MG63 (cell line): ENCODE results near the gene LEKR1. TPM values are rescaled to one million over a fixed set of nuclear protein-coding genes. Genes with fewer than 3 reads are reported as not detected.
"Not testable (repeated sequence)": the region's sequence is repeated elsewhere in the genome, so short reads cannot be mapped to it uniquely, and the experiment has no call there.

Source experiments
- DNase-seq: peaks from one replicate; pipeline ENCODE4 v3.0.0-alpha.2; 2020
- H3K27me3 ChIP-seq: fragments of 250-450 bp; sonication (Bioruptor Pico); 2 replicates; pipeline ENCODE4 v1.5.1; 2020; ENCODE audit warnings: mild to moderate bottlenecking, moderate library complexity
- H3K36me3 ChIP-seq: fragments of 250-450 bp; sonication (Bioruptor Pico); 2 replicates; pipeline ENCODE4 v1.5.1; 2020; ENCODE audit warnings: mild to moderate bottlenecking, moderate library complexity
- H3K4me3 ChIP-seq: fragments of 250-450 bp; sonication (Bioruptor Pico); 2 replicates; pipeline ENCODE4 v1.5.1; 2020; ENCODE audit warnings: mild to moderate bottlenecking, moderate library complexity
- H3K9me3 ChIP-seq: fragments of 250-450 bp; sonication (Bioruptor Pico); 2 replicates; pipeline ENCODE4 v1.5.1; 2020; ENCODE audit warnings: mild to moderate bottlenecking, moderate library complexity
- total RNA-seq: library from RNA; depleted of rRNA; stranded (reverse); fragments of >200 nt; shearing (Covaris generic); gene quantifications from 2 replicates; pipeline ENCODE4 v1.2.3, GENCODE V29; 2014; ENCODE audit warnings: low replicate concordance

LEKR1 gene
- total RNA-seq, 1 experiment from 2014 or later, result not detected

GRCh38 chr3:156860873-156861272 lies 34.7 kb downstream of the LEKR1 start:
- Histone ChIP-seq H3K4me3 (no peak overlapping the region), H3K36me3 (no peaks in the 10 kb centered on the region), H3K27me3 (no peaks in the 10 kb centered on the region), H3K9me3 (no peaks in the 10 kb centered on the region)
- no peak for DNase-seq

DNA sequence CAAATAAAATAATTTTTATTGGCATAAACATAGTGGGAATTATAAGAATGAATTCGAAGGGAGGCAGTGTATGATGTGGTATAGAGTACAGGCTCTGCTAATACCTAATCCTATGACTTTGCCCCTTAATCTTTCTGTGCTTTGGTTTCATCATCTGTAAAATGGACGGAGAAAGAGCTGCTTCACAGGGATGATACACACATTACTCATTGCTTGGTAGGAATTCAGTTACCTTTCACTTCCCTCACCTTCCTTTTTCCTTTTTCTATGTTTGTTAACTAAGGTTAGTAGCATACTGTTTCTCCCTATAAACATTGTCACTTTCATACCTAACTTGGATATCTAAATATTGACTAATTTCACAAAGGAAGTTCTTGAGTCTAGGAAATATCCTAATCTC lies 36.2 kb downstream of the LEKR1 start:
- DNase-seq, result no peak
- Histone ChIP-seq H3K4me3 (no peak overlapping the region), H3K9me3 (no peaks in the 10 kb centered on the region), H3K27me3 (no peaks in the 10 kb centered on the region), H3K36me3 (no peaks in the 10 kb centered on the region)

GRCh38 chr3:156865732-156866131 lies 39.6 kb downstream of the LEKR1 start:
- H3K36me3 ChIP-seq, result no peaks in the 10 kb centered on the region
- no peak overlapping the region for H3K4me3 ChIP-seq
- no peak for DNase-seq
- H3K9me3 ChIP-seq, result no peaks in the 10 kb centered on the region; the same call in 1 of the 2 replicates
- no peaks in the 10 kb centered on the region for H3K27me3 ChIP-seq

GRCh38 chr3:156867174-156867573 lies 41.0 kb downstream of the LEKR1 start:
- Histone ChIP-seq H3K4me3 (no peak overlapping the region), H3K27me3 (no peaks in the 10 kb centered on the region), H3K9me3 (no peaks in the 10 kb centered on the region; the same call in 1 of the 2 replicates), H3K36me3 (no peaks in the 10 kb centered on the region)
- no peak for DNase-seq

DNA sequence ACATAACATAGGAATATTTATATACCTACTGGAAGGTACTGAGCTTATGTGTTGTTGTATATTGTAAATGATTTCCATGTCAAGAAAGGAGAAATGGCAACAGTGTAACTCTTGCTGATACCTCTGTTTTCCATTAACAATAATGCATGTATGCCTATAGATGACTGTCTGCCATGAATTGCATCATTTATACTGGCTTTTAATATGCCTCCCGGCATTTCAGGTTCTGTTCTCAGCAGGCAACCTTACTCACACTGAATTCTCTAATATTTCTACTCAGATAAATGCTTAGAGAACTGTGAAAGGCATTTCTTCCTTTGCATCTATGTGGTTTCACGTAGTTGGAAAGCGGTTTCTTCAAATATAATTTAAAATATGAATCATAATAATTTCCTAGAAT lies 41.8 kb downstream of the LEKR1 start:
- Histone ChIP-seq H3K36me3 (no peaks in the 10 kb centered on the region), H3K27me3 (no peaks in the 10 kb centered on the region), H3K4me3 (no peak overlapping the region), H3K9me3 (no peaks in the 10 kb centered on the region; the same call in 1 of the 2 replicates)
- no peak for DNase-seq

GRCh38 chr3:156873906-156874305 lies 47.8 kb downstream of the LEKR1 start:
- H3K36me3 ChIP-seq, result no peaks in the 10 kb centered on the region
- H3K4me3 ChIP-seq, result no peak overlapping the region
- no peak for DNase-seq
- peaks cover 12% of the 10 kb centered on the region for H3K9me3 ChIP-seq
- H3K27me3 ChIP-seq, result no peaks in the 10 kb centered on the region

GRCh38 chr3:156879491-156879890 lies 53.3 kb downstream of the LEKR1 start:
- not testable (repeated sequence) for H3K27me3 ChIP-seq, DNase-seq, H3K4me3 ChIP-seq, H3K36me3 ChIP-seq
- H3K9me3 ChIP-seq, result peaks cover 31% of the 10 kb centered on the region

DNA sequence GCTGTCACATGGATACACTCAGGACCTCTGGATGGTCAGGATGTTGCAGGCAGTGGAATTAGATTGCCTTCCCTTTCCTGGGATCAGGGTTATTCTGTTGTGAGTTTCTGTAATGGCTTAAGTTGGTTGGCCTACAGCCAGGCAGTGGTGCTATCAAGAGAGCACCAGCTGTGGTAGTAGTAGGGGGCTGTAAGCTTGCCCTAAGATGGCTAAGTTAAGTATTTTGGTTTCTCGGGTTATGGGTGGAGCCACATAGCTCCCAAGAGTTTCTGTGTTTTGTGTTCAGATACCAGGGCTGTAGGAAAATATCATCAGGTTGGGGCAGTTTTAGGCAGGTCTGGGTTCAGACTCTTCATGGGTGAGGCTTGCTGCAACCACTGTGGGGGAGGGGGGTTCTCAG lies 59.6 kb downstream of the LEKR1 start:
- Histone ChIP-seq H3K9me3 (peaks cover 10% of the 10 kb centered on the region), H3K36me3 (no peaks in the 10 kb centered on the region), H3K4me3 (no peak overlapping the region), H3K27me3 (no peaks in the 10 kb centered on the region)
- DNase-seq, result no peak

DNA sequence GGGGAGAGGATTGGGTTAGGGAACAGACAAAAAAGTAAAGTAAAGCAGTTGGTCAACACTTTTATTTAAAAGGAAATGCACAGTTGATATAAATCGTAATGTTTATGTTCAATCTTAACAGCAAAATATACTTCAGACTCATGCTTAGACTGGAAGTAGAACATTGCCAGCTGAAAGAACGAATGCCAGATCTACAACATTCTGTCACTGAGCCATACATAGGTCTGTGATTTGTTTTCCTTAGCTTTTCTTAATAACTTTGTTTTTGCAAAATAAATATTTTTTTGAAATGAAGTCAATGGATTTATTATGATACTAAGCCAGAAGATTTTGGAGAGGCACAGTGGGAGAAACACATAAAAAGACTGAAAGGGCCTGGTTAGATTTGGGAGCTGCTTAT lies 62.0 kb downstream of the LEKR1 start:
- no peak for DNase-seq
- peaks cover 8% of the 10 kb centered on the region for H3K9me3 ChIP-seq
- H3K4me3 ChIP-seq, result no peak overlapping the region
- H3K27me3 ChIP-seq, result no peaks in the 10 kb centered on the region
- H3K36me3 ChIP-seq, result no peaks in the 10 kb centered on the region

- DNase-seq, result no peak
- Histone ChIP-seq H3K4me3 (no peak overlapping the region), H3K27me3 (no peaks in the 10 kb centered on the region), H3K9me3 (peaks cover 6% of the 10 kb centered on the region), H3K36me3 (no peaks in the 10 kb centered on the region)
Observed at GRCh38 chr3:156888576-156888975, 62.4 kb downstream of the LEKR1 start.

DNA sequence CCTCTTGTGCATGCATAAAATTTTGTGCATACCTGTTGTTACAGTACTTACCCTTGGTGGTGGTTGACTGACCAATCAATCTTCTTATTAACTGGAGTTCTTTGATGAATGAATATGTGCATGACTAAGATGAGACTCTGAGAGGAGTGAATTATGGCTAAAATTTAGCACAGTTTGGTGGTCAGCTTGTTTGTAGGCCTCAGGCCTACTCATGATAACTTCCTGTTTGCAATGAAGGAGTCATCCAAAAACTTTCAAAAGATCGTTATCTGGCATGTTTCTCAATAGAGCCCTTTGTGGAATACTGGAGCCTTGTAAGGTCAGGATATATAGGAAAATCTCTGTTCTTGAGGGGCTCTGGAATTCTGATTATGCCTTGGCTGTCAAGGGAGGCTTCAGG lies 66.5 kb downstream of the LEKR1 start:
- DNase-seq, result no peak
- peaks cover 2% of the 10 kb centered on the region for H3K9me3 ChIP-seq
- no peaks in the 10 kb centered on the region for H3K27me3 ChIP-seq
- no peaks in the 10 kb centered on the region for H3K36me3 ChIP-seq
- H3K4me3 ChIP-seq, result no peak overlapping the region

GRCh38 chr3:156895374-156895773 lies 69.2 kb downstream of the LEKR1 start:
- not testable (repeated sequence) for H3K27me3 ChIP-seq, DNase-seq, H3K9me3 ChIP-seq, H3K4me3 ChIP-seq, H3K36me3 ChIP-seq

- not testable (repeated sequence) for H3K9me3 ChIP-seq, H3K27me3 ChIP-seq, H3K4me3 ChIP-seq, H3K36me3 ChIP-seq, DNase-seq
Observed at GRCh38 chr3:156897851-156898250, 71.7 kb downstream of the LEKR1 start.

DNA sequence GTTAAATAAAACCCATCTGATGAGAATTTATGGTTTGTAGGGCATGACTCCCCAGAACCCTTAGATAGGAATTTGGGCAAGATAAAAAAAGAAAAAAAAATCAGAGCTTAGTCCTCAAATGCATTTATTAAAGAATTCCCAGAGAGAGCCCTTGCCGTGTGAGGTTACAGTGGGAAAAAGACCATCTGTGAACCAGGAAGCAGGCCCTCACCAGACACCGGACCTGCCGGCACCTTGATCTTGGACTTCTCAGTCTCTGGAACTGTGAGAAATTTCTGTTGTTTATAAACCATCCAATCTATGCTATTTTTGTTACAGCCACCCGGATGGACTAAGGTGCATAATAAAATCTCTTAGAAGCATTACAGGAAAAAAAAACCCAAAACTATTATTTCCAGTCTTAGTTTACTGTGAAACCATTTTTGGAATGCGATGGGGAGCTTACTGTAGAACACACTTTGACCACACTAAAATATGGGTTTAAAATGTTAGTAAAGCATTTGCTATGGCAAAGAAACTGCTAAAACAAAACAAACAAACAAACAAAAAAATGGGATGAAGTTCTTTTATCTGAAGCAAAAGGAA lies 72.2 kb downstream of the LEKR1 start:
- DNase-seq, result no peak
- Histone ChIP-seq H3K27me3 (no peaks in the 10 kb centered on the region), H3K4me3 (no peak overlapping the region), H3K36me3 (no peaks in the 10 kb centered on the region), H3K9me3 (peaks cover 2% of the 10 kb centered on the region)

- DNase-seq, result no peak
- H3K36me3 ChIP-seq, result no peaks in the 10 kb centered on the region
Observed at GRCh38 chr3:156899951-156900350, 73.8 kb downstream of the LEKR1 start.

GRCh38 chr3:156902916-156903315 lies 76.8 kb downstream of the LEKR1 start:
- DNase-seq, result no peak
- Histone ChIP-seq H3K36me3 (no peaks in the 10 kb centered on the region), H3K27me3 (no peaks in the 10 kb centered on the region), H3K9me3 (no peaks in the 10 kb centered on the region), H3K4me3 (no peak overlapping the region)

More at GRCh38 chr3:156899951-156900350, 73.8 kb downstream of the LEKR1 start:
- Histone ChIP-seq H3K27me3 (no peaks in the 10 kb centered on the region), H3K4me3 (no peak overlapping the region), H3K9me3 (peaks cover under 1% of the 10 kb centered on the region; the same call in 1 of the 2 replicates)

GRCh38 chr3:156906275-156906674 lies 80.1 kb downstream of the LEKR1 start:
- Histone ChIP-seq H3K9me3 (no peaks in the 10 kb centered on the region), H3K27me3 (no peaks in the 10 kb centered on the region), H3K36me3 (no peaks in the 10 kb centered on the region), H3K4me3 (no peak overlapping the region)
- DNase-seq, result no peak

- Histone ChIP-seq H3K36me3 (no peaks in the 10 kb centered on the region), H3K4me3 (no peak overlapping the region), H3K9me3 (no peaks in the 10 kb centered on the region), H3K27me3 (no peaks in the 10 kb centered on the region)
- DNase-seq, result no peak
Observed at GRCh38 chr3:156908398-156908797, 82.2 kb downstream of the LEKR1 start.

GRCh38 chr3:156910022-156910421 lies 83.9 kb downstream of the LEKR1 start:
- Histone ChIP-seq H3K27me3 (no peaks in the 10 kb centered on the region), H3K4me3 (no peak overlapping the region), H3K9me3 (no peaks in the 10 kb centered on the region), H3K36me3 (no peaks in the 10 kb centered on the region)
- DNase-seq, result no peak
